K562 (cell line): ENCODE measurements around the gene OPCML. TPM values are rescaled to one million over a fixed set of nuclear protein-coding genes. Genes with fewer than 3 reads are reported as not detected.

Experiments
- ATAC-seq: fragments of 200-7000 bp; cut with Tn5 transposase; 3 replicates; pipeline ENCODE4 v1.9.1; 2020; ENCODE audit warnings: moderate library complexity
- BruUV-seq: library from RNA; stranded (reverse); fragments of 400-500 nt; replicated peaks from 2 replicates; lab custom pipeline; 2021; lab: Mats Ljungman, UMichigan
- CTCF ChIA-PET: fragments of 300-600 bp; formaldehyde crosslinking; extraction: SDS; loops from one replicate; lab custom pipeline; 2021; ENCODE audit warnings: low intra/inter-chr PET ratio; lab: Yijun Ruan, JAX
- POLR2A ChIA-PET: fragments of 300-600, 350-650 bp; sonication (Branson Sonifier 250); formaldehyde crosslinking; extraction: SDS; loops from one replicate; lab custom pipeline; 2021; ENCODE audit warnings: antibody characterized with exemption, inconsistent platforms; lab: Yijun Ruan, JAX
- DNase-seq, 4 experiments: peaks; one replicate each; pipeline versions ENCODE4 v3.0.0 to v3.0.0-alpha.2; 2011 to 2018; ENCODE audit warnings: low spot score in 3 of 4, mixed read lengths in 3 of 4; ENCODE audit errors: extremely low read depth in 1 of 4
- FAIRE-seq: peaks from 2 replicates; lab custom pipeline; 2011; peaks lifted over from hg19 to GRCh38; lab: Jason Lieb, UNC
- H2AFZ ChIP-seq: 2 replicates; pipeline ENCODE4 v1.6.0; 2011; ENCODE audit warnings: low read depth, low read length, control low read depth, inconsistent platforms
- H3K27ac ChIP-seq: fragments of 200-600 bp; 3 replicates; pipeline ENCODE4 v1.8.0; 2011; ENCODE audit warnings: low read depth, mild to moderate bottlenecking, control low read depth, inconsistent platforms, low read length, moderate library complexity, mixed read lengths; ENCODE audit errors: extremely low read depth
- H3K27me3 ChIP-seq, 2 experiments: fragments of 300-600 bp in 1 of 2; 2 replicates in 1 of 2; 3 replicates in 1 of 2; pipeline versions ENCODE4 v1.6.0 to v1.8.0; 2011; ENCODE audit warnings: inconsistent platforms in 2 of 2, low read length in 2 of 2, mild to moderate bottlenecking in 1 of 2, mixed read lengths in 1 of 2, moderate library complexity in 1 of 2; ENCODE audit not compliant: control insufficient read depth in 2 of 2, insufficient read depth in 2 of 2
- H3K36me3 ChIP-seq: fragments of 300-600 bp; 3 replicates; pipeline ENCODE4 v1.8.0; 2011; ENCODE audit warnings: mild to moderate bottlenecking, low read length, inconsistent platforms; ENCODE audit not compliant: control insufficient read depth, insufficient read depth
- H3K4me1 ChIP-seq, 2 experiments: fragments of 200-600 bp in 1 of 2; replicated peaks in 1 of 2; 2 replicates in 1 of 2; 3 replicates in 1 of 2; pipeline versions ENCODE4 v1.5.1 to v1.8.0; 2011; ENCODE audit warnings: inconsistent platforms in 2 of 2, low read length in 2 of 2, mild to moderate bottlenecking in 1 of 2, mixed read lengths in 1 of 2, moderate library complexity in 1 of 2; ENCODE audit not compliant: control insufficient read depth in 2 of 2, insufficient read depth in 2 of 2
- H3K4me2 ChIP-seq: 2 replicates; pipeline ENCODE4 v1.6.1; 2011; ENCODE audit warnings: low read length, control low read depth, inconsistent platforms, mixed read lengths; ENCODE audit not compliant: insufficient read depth
- H3K4me3 ChIP-seq: fragments of 200-600 bp; sonication (generic), shearing (Covaris generic); 2 replicates; pipeline ENCODE4 v1.5.1; 2016; ENCODE audit warnings: control low read depth, inconsistent platforms
- H3K79me2 ChIP-seq: fragments of 200-600 bp; 3 replicates; pipeline ENCODE4 v1.8.0; 2011; ENCODE audit warnings: low read length, inconsistent platforms; ENCODE audit not compliant: control insufficient read depth, insufficient read depth
- H3K9ac ChIP-seq, 2 experiments: 2 replicates each; pipeline versions ENCODE4 v1.6.0 to v1.6.1; 2011; ENCODE audit warnings: low read depth in 2 of 2, low read length in 2 of 2, control low read depth in 1 of 2, inconsistent platforms in 1 of 2, mild to moderate bottlenecking in 1 of 2, mixed read lengths in 1 of 2; ENCODE audit not compliant: insufficient read depth in 1 of 2
- H3K9me1 ChIP-seq: one replicate; pipeline ENCODE4 v1.6.0; 2011; ENCODE audit warnings: inconsistent platforms, mild to moderate bottlenecking, low read length, moderate library complexity; ENCODE audit not compliant: control insufficient read depth, insufficient read depth
- H3K9me3 ChIP-seq: replicated peaks from 2 replicates; pipeline ENCODE4 v1.5.1; 2011; ENCODE audit warnings: low read depth, low read length, inconsistent platforms; ENCODE audit not compliant: control insufficient read depth, insufficient read depth
- H4K20me1 ChIP-seq: replicated peaks from 2 replicates; pipeline ENCODE4 v1.6.1; 2011; ENCODE audit warnings: low read length, inconsistent platforms, mixed read lengths; ENCODE audit not compliant: control insufficient read depth, insufficient read depth
- ASH1L ChIP-seq: fragments of 450-650 bp; IDR thresholded peaks from 2 replicates; pipeline ENCODE4 v1.6.1; 2018; ENCODE audit warnings: borderline replicate concordance, mild to moderate bottlenecking, low read depth; ENCODE audit not compliant: partially characterized antibody
- EP300 ChIP-seq: IDR thresholded peaks from 2 replicates; pipeline ENCODE4 v1.6.1; 2012; ENCODE audit warnings: low read length, improper control_type of control experiment
- GTF2B ChIP-seq: IDR thresholded peaks from 2 replicates; pipeline ENCODE4 v1.6.1; 2011; ENCODE audit not compliant: insufficient read length; ENCODE audit errors: extremely low read depth
- HMBOX1 ChIP-seq: sonication (generic); IDR thresholded peaks from 2 replicates; pipeline ENCODE4 v1.6.1; 2016
- IRF9 ChIP-seq: fragments of 450-650 bp; IDR thresholded peaks from 2 replicates; pipeline ENCODE4 v1.6.1; 2016; ENCODE audit warnings: missing biosample characterization, missing genetic modification characterization
- NFIC ChIP-seq: fragments of 450-650 bp; IDR thresholded peaks from 2 replicates; pipeline ENCODE4 v1.6.1; 2017; ENCODE audit warnings: mild to moderate bottlenecking, inconsistent platforms
- NR2C2 ChIP-seq, 2 experiments: fragments of 200-800 bp in 1 of 2; sonication (Bioruptor generic) in 1 of 2; sonication (generic) in 1 of 2; formaldehyde crosslinking in 1 of 2; IDR thresholded peaks; 2 replicates each; pipeline versions ENCODE4 v1.6.1 to v1.8.0; 2016 to 2022; ENCODE audit warnings: mild to moderate bottlenecking in 1 of 2, missing compliant biosample characterization in 1 of 2, missing genetic modification characterization in 1 of 2, missing genetic modification reagents in 1 of 2
- POLR2AphosphoS2 ChIP-seq: IDR thresholded peaks from 2 replicates; pipeline ENCODE4 v1.6.1; 2012; ENCODE audit warnings: low read length, improper control_type of control experiment
- RBM34 ChIP-seq: fragments of 200-400 bp; formaldehyde crosslinking; IDR thresholded peaks from 2 replicates; pipeline ENCODE4 v1.6.1; 2018; ENCODE audit warnings: low read length, borderline replicate concordance; ENCODE audit not compliant: insufficient read depth
- RNF219 ChIP-seq: fragments of 250-450 bp; sonication (Bioruptor Pico); IDR thresholded peaks from 2 replicates; pipeline ENCODE4 v1.5.0; 2022; ENCODE audit warnings: mild to moderate bottlenecking
- RUNX1 ChIP-seq: sonication (generic); IDR thresholded peaks from 2 replicates; pipeline ENCODE4 v1.6.1; 2016; ENCODE audit warnings: antibody characterized with exemption, low read depth
- SMARCB1 ChIP-seq: IDR thresholded peaks from 2 replicates; pipeline ENCODE4 v1.6.1; 2011; ENCODE audit warnings: improper control_type of control experiment, low read depth; ENCODE audit not compliant: insufficient read length
- TSHZ1 ChIP-seq: fragments of 250-450 bp; sonication (Bioruptor Pico); IDR thresholded peaks from 2 replicates; pipeline ENCODE4 v1.4.0; 2020; ENCODE audit warnings: mild to moderate bottlenecking, moderate library complexity
- ZC3H8 ChIP-seq: fragments of 450-650 bp; IDR thresholded peaks from 2 replicates; pipeline ENCODE4 v1.6.1; 2017
- WGBS: fragments of 100-300 bp; shearing (Covaris generic); methylation state at CpG from one replicate; pipeline ENCODE4 v1.1.6; 2016; ENCODE audit warnings: low coverage, mixed read lengths; ENCODE audit not compliant: insufficient coverage; ENCODE audit errors: missing lambda C conversion rate; 5-methylcytosine and 5-hydroxymethylcytosine counted together
- in situ Hi-C: fragments of 300-500 bp; cut with MboI; formaldehyde crosslinking; loops from 4 replicates; pipeline ENCODE4 v1.15.0; 2018; ENCODE audit warnings: inconsistent platforms, mixed read lengths
- intact Hi-C: fragments of 100-400 bp; cut with micrococcal nuclease; formaldehyde crosslinking; loops from 2 replicates; pipeline ENCODE4 v1.14.2; 2022
- polyA plus RNA-seq, 8 experiments: library from polyadenylated mRNA; depleted of rRNA in 4 of 8; stranded (reverse) in 5 of 8; unstranded in 3 of 8; fragments of >200 nt; fragmentation: Nextera tagmentation in 2 of 8; fragmentation: Illumina TruSeq in 1 of 8; extraction: Ambion mirVana in 2 of 8; extraction: Trizol in 1 of 8; gene quantifications; 2 replicates each; pipeline versions ENCODE4 v1.2.1 to v1.2.3, GENCODE V29; 2011 to 2014; ENCODE audit warnings: inconsistent platforms in 1 of 8, missing spikeins in 1 of 8
- total RNA-seq, 7 experiments: library from RNA; depleted of rRNA in 6 of 7; stranded (reverse); fragments of >200 nt in 6 of 7; fragmentation: Illumina TruSeq in 2 of 7; extraction: Trizol in 2 of 7; gene quantifications; 2 replicates each; pipeline versions ENCODE4 v1.2.1 to v1.2.3, GENCODE V29; 2011 to 2021; ENCODE audit warnings: low replicate concordance in 1 of 7

Gene OPCML
- total and polyA plus RNA-seq, 9 of the 15 experiments (the other 6 are each of a cell fraction or from before 2014, with no cell fraction given), result not detected

GRCh38 chr11:133263332-133263731 lies 269.0 kb downstream of the OPCML start (continued):
- TF ChIP-seq TSHZ1 (CRISPR knock-in tag), result no peak
- TF ChIP-seq IRF9 (tag), result no peak
- no peak for TF ChIP-seq NR2C2 (CRISPR knock-in tag; IDR thresholded peaks at IDR 0.05)
- TF ChIP-seq NR2C2 (tag; IDR thresholded peaks at IDR 0.05), result no peak
- no peak for TF ChIP-seq SMARCB1

- no peaks in the 10 kb centered on the region for H3K79me2 ChIP-seq
- TF ChIP-seq RBM34 (no peak), ASH1L (no peak), NFIC (no peak), RUNX1 (no peak), RNF219 (CRISPR knock-in tag) (no peak), EP300 (no peak), HMBOX1 (no peak), POLR2AphosphoS2 (no peak), GTF2B (no peak), ZC3H8 (no peak)
These were observed 273.6 kb downstream of the OPCML start for GRCh38 chr11:133258751-133259150.

More at GRCh38 chr11:133258751-133259150, 273.6 kb downstream of the OPCML start:
- no peaks in the 10 kb centered on the region for H3K36me3 ChIP-seq
- no peaks in the 10 kb centered on the region for H3K4me1 ChIP-seq
- no peak for ATAC-seq
- intact Hi-C loops, result no loop called here
- no peak for DNase-seq
- H3K9me3 ChIP-seq, result no peaks in the 10 kb centered on the region
- H3K4me2 ChIP-seq, result no peak overlapping the region
- H3K27ac ChIP-seq, result no peak overlapping the region
- POLR2A ChIA-PET, result no interaction called here
- no peaks in the 10 kb centered on the region for H3K27me3 ChIP-seq
- 0% methylated on average over 1 of the region's 2 CpGs for WGBS
- CTCF ChIA-PET, result no interaction called here
- no peaks in the 10 kb centered on the region for H4K20me1 ChIP-seq
- BruUV-seq, result no TSS peak
- in situ Hi-C loops, result no loop called here
- no peak overlapping the region for H3K9ac ChIP-seq
- FAIRE-seq, result no peak
- no peak overlapping the region for H3K4me3 ChIP-seq
- H2AFZ ChIP-seq, result no peak overlapping the region
- H3K9me1 ChIP-seq, result no peaks in the 10 kb centered on the region
